Measurements from ENCODE around the gene CFAP77. TPM values are rescaled to one million over a fixed set of nuclear protein-coding genes. Genes with fewer than 3 reads are reported as not detected.

The CFAP77 gene
- total RNA-seq, 1 experiment from 2014 or later: not detected

DNA sequence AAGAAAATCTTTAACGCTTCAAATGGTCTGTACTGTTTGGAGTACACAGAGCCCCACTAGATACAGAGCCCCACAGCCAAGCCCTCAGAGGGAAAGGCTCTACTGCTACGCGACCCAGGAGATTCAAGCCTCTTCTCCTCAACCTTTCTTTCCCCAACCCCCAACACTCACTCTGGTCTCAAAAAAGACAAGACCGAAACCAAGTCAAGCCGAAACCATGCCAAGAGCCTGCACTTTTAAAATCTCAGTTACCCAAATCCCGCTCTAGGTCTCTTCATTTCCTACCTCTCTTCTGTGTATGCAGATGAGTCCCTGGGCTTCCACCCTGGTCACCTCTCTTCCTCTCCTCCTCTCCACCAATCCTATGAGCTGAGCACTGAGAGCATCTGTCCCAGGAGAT lies 204.3 kb downstream of the CFAP77 start:
- TF ChIP-seq, protein P1, sequence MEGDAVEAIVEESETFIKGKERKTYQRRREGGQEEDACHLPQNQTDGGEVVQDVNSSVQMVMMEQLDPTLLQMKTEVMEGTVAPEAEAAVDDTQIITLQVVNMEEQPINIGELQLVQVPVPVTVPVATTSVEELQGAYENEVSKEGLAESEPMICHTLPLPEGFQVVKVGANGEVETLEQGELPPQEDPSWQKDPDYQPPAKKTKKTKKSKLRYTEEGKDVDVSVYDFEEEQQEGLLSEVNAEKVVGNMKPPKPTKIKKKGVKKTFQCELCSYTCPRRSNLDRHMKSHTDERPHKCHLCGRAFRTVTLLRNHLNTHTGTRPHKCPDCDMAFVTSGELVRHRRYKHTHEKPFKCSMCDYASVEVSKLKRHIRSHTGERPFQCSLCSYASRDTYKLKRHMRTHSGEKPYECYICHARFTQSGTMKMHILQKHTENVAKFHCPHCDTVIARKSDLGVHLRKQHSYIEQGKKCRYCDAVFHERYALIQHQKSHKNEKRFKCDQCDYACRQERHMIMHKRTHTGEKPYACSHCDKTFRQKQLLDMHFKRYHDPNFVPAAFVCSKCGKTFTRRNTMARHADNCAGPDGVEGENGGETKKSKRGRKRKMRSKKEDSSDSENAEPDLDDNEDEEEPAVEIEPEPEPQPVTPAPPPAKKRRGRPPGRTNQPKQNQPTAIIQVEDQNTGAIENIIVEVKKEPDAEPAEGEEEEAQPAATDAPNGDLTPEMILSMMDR (conservative IDR thresholded peaks at IDR 0.05; ENCODE audit: low read depth, low read length): no peak
- no peak for TF ChIP-seq EZH2 (IDR thresholded peaks at IDR 0.05; ENCODE audit: borderline replicate concordance, low read depth, low read length, poor library complexity, severe bottlenecking)
- no peaks in the 10 kb centered on the region for H3K9me3 ChIP-seq (ENCODE audit: low read depth, low read length, poor library complexity, severe bottlenecking)
- ChIA-PET POLR2A (ENCODE audit: low non-redundant PET) (no interaction called here), CTCF (no interaction called here)
- no peaks in the 10 kb centered on the region for H3K4me1 ChIP-seq (ENCODE audit: insufficient read depth, low read length, poor library complexity, severe bottlenecking)
- no peak for DNase-seq (ENCODE audit: low spot score)
- no TSS peak for BruUV-seq (replicated peaks)
- intact Hi-C loops (cut with micrococcal nuclease; ENCODE audit: unreplicated experiment): no loop called here
- H3K36me3 ChIP-seq (ENCODE audit: insufficient read depth, low read length, poor library complexity, severe bottlenecking): peaks cover 17% of the 10 kb centered on the region
- no peak overlapping the region for H3K4me3 ChIP-seq (ENCODE audit: low read depth, low read length, poor library complexity, severe bottlenecking)
- H3K27me3 ChIP-seq (replicated peaks; ENCODE audit: insufficient read depth, low read depth, low read length, poor library complexity): no peaks in the 10 kb centered on the region
- no peak overlapping the region for H3K27ac ChIP-seq (ENCODE audit: low read depth, low read length, poor library complexity, severe bottlenecking)

DNA sequence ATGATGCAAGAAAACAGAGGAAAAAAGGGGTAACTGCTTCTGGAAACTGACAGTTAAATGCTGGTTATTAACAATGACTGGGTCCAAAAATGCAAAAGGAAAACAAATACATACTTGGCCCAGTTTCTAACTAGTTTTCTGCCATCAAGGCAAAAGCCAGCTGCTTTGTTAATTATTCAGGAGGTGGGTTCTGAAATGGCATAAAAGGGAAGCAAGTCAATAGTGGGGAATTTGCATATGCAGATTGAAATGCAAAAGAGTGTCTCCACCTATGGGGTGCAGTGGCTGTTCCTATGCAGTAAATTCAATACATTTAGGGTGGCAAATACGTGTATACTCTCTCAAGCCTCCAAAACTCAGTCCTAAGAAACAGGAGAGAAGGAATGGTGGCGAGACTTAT lies 205.8 kb downstream of the CFAP77 start:
- no TSS peak for BruUV-seq (replicated peaks)
- no peak for TF ChIP-seq EZH2 (IDR thresholded peaks at IDR 0.05; ENCODE audit: borderline replicate concordance, low read depth, low read length, poor library complexity, severe bottlenecking)
- TF ChIP-seq, protein P1 (conservative IDR thresholded peaks at IDR 0.05; ENCODE audit: low read depth, low read length): no peak
- CTCF ChIA-PET: no interaction called here

DNA sequence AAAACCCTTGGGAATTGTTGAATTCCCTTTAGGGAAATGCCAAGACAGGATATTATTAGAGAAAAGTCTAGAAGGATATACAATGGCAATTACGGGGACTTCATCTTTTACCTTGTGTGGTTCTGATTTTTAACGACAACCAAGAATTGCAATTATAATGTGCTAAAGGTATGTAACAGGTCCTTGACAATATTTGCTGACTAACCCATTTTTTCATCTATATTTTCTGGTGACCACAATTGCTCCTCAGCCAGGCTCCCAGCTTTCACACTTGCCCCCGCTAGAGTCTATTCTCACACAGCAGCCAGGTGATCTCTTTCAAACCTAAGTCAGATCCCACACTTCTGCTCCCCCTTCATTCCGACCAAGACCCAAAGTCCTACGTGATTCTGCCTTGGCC lies 206.7 kb downstream of the CFAP77 start:
- Histone ChIP-seq H3K27me3 (replicated peaks; ENCODE audit: insufficient read depth, low read depth, low read length, poor library complexity) (no peaks in the 10 kb centered on the region), H3K9me3 (ENCODE audit: low read depth, low read length, poor library complexity, severe bottlenecking) (no peaks in the 10 kb centered on the region), H3K27ac (ENCODE audit: low read depth, low read length, poor library complexity, severe bottlenecking) (no peak overlapping the region), H3K4me1 (ENCODE audit: insufficient read depth, low read length, poor library complexity, severe bottlenecking) (no peaks in the 10 kb centered on the region), H3K36me3 (ENCODE audit: insufficient read depth, low read length, poor library complexity, severe bottlenecking) (peaks cover 16% of the 10 kb centered on the region), H3K4me3 (ENCODE audit: low read depth, low read length, poor library complexity, severe bottlenecking) (no peak overlapping the region)
- ChIA-PET CTCF (no interaction called here), POLR2A (ENCODE audit: low non-redundant PET) (no interaction called here)
- DNase-seq (ENCODE audit: low spot score): no peak
- intact Hi-C loops (cut with micrococcal nuclease; ENCODE audit: unreplicated experiment): no loop called here
- BruUV-seq (replicated peaks): no TSS peak
- TF ChIP-seq, protein P1 (conservative IDR thresholded peaks at IDR 0.05; ENCODE audit: low read depth, low read length): no peak
- TF ChIP-seq EZH2 (IDR thresholded peaks at IDR 0.05; ENCODE audit: borderline replicate concordance, low read depth, low read length, poor library complexity, severe bottlenecking): no peak

More for the DNA sequence above, 205.8 kb downstream of the CFAP77 start:
- intact Hi-C loops (cut with micrococcal nuclease; ENCODE audit: unreplicated experiment): no loop called here
- Histone ChIP-seq H3K4me3 (ENCODE audit: low read depth, low read length, poor library complexity, severe bottlenecking) (no peak overlapping the region), H3K36me3 (ENCODE audit: insufficient read depth, low read length, poor library complexity, severe bottlenecking) (peaks cover 17% of the 10 kb centered on the region), H3K9me3 (ENCODE audit: low read depth, low read length, poor library complexity, severe bottlenecking) (no peaks in the 10 kb centered on the region), H3K27me3 (replicated peaks; ENCODE audit: insufficient read depth, low read depth, low read length, poor library complexity) (no peaks in the 10 kb centered on the region), H3K27ac (ENCODE audit: low read depth, low read length, poor library complexity, severe bottlenecking) (no peak overlapping the region), H3K4me1 (ENCODE audit: insufficient read depth, low read length, poor library complexity, severe bottlenecking) (no peaks in the 10 kb centered on the region)
- POLR2A ChIA-PET (ENCODE audit: low non-redundant PET): interaction anchor here (0.6 kb wide), 1 partner anchor 533 kb away, joined by 3 read pairs; no protein-coding TSS in a partner anchor
- DNase-seq (ENCODE audit: low spot score): no peak

Measured in A673 (cell line).